RWPE2 (cell line): ENCODE measurements around the gene FUS.

Source experiments
- ATAC-seq: fragments of 200-7000 bp; cut with Tn5 transposase; 3 replicates; pipeline ENCODE4 v1.9.1; 2021; ENCODE audit warnings: low read depth
- DNase-seq: peaks from one replicate; pipeline ENCODE4 v3.0.0-alpha.2; 2020; ENCODE audit warnings: low spot score
- H3K27ac ChIP-seq: fragments of 450-650 bp; 2 replicates; pipeline ENCODE4 v1.5.1; 2017; ENCODE audit warnings: mild to moderate bottlenecking; ENCODE audit not compliant: poor library complexity, severe bottlenecking
- H3K27me3 ChIP-seq: fragments of 250-450 bp; sonication (Bioruptor Pico); 2 replicates; pipeline ENCODE4 v1.5.1; 2021; ENCODE audit warnings: mild to moderate bottlenecking, moderate library complexity; ENCODE audit not compliant: insufficient read depth, poor library complexity, severe bottlenecking
- H3K36me3 ChIP-seq: fragments of 250-450 bp; sonication (Bioruptor Pico); 2 replicates; pipeline ENCODE4 v1.5.1; 2020; ENCODE audit warnings: low read depth, mild to moderate bottlenecking, moderate library complexity
- H3K4me1 ChIP-seq: fragments of 250-450 bp; sonication (Bioruptor Pico); 2 replicates; pipeline ENCODE4 v1.5.1; 2021; ENCODE audit warnings: mild to moderate bottlenecking, moderate library complexity; ENCODE audit not compliant: insufficient read depth, poor library complexity, severe bottlenecking
- H3K4me3 ChIP-seq: fragments of 250-450 bp; sonication (Bioruptor Pico); 2 replicates; pipeline ENCODE4 v1.5.1; 2021; ENCODE audit warnings: mild to moderate bottlenecking, moderate library complexity; ENCODE audit not compliant: severe bottlenecking
- H3K9me3 ChIP-seq: fragments of 250-450 bp; sonication (Bioruptor Pico); 2 replicates; pipeline ENCODE4 v1.5.1; 2021; ENCODE audit warnings: mild to moderate bottlenecking, moderate library complexity; ENCODE audit not compliant: severe bottlenecking
- TF ChIP-seq, protein P1 (sequence below): fragments of 450-650 bp; IDR thresholded peaks from one replicate; pipeline ENCODE4 v1.5.1; 2017; ENCODE audit warnings: mild to moderate bottlenecking, moderate library complexity; ENCODE audit not compliant: poor library complexity, severe bottlenecking

Gene FUS

DNA sequence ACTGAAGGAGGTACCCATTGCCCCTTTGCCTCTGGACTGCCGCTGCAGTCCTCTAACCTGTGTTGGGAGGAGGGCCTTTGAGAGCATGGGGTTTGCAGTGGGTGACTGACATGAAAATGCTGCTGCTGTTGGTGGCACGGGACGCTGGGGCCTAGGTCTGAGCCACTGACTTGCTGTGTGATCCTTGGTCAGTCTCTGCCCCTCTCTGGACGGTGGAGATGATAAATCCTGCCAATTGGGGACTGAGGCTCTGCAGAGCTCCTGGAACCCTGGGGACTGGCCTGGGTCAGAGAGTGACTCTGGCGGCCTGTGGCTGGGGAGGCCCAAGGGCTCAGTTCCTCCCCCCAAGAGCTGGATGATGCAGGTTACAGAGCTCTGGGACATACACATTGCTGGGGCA lies 43.1 kb downstream of the FUS start:
- H3K4me1 ChIP-seq, result no peaks in the 10 kb centered on the region
- H3K36me3 ChIP-seq, result no peaks in the 10 kb centered on the region
- DNase-seq (no peak), ATAC-seq (no peak)
- TF ChIP-seq, protein P1, sequence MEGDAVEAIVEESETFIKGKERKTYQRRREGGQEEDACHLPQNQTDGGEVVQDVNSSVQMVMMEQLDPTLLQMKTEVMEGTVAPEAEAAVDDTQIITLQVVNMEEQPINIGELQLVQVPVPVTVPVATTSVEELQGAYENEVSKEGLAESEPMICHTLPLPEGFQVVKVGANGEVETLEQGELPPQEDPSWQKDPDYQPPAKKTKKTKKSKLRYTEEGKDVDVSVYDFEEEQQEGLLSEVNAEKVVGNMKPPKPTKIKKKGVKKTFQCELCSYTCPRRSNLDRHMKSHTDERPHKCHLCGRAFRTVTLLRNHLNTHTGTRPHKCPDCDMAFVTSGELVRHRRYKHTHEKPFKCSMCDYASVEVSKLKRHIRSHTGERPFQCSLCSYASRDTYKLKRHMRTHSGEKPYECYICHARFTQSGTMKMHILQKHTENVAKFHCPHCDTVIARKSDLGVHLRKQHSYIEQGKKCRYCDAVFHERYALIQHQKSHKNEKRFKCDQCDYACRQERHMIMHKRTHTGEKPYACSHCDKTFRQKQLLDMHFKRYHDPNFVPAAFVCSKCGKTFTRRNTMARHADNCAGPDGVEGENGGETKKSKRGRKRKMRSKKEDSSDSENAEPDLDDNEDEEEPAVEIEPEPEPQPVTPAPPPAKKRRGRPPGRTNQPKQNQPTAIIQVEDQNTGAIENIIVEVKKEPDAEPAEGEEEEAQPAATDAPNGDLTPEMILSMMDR, result no peak
- H3K27ac ChIP-seq, result no peak overlapping the region
- H3K9me3 ChIP-seq, result no peaks in the 10 kb centered on the region
- H3K4me3 ChIP-seq, result no peak overlapping the region
- no peaks in the 10 kb centered on the region for H3K27me3 ChIP-seq

DNA sequence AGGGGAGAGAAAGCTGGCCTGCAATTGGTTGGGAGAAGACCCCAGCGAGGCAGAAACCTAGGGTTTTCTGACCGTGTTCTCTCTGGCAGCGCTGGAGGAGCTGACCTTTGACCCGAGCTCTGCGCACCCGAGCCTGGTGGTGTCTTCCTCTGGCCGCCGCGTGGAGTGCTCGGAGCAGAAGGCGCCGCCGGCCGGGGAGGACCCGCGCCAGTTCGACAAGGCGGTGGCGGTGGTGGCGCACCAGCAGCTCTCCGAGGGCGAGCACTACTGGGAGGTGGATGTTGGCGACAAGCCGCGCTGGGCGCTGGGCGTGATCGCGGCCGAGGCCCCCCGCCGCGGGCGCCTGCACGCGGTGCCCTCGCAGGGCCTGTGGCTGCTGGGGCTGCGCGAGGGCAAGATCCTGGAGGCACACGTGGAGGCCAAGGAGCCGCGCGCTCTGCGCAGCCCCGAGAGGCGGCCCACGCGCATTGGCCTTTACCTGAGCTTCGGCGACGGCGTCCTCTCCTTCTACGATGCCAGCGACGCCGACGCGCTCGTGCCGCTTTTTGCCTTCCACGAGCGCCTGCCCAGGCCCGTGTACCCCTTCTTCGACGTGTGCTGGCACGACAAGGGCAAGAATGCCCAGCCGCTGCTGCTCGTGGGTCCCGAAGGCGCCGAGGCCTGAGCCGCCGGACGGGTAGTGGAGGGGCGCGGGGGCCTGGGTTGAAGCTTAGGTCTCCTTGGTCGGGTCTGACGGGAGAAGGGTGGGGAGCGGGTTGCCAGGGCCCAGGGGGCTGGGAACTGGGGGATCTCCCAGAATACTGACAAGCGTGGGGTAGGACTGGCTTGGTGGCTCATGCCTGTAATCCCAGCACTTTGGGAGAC lies 44.4 kb downstream of the FUS start:
- ATAC-seq (no peak), DNase-seq (no peak)
- Histone ChIP-seq H3K4me3 (no peak overlapping the region), H3K27me3 (no peaks in the 10 kb centered on the region), H3K27ac (no peak overlapping the region), H3K36me3 (no peaks in the 10 kb centered on the region), H3K9me3 (no peaks in the 10 kb centered on the region), H3K4me1 (no peaks in the 10 kb centered on the region)
- TF ChIP-seq, protein P1, result no peak

DNA sequence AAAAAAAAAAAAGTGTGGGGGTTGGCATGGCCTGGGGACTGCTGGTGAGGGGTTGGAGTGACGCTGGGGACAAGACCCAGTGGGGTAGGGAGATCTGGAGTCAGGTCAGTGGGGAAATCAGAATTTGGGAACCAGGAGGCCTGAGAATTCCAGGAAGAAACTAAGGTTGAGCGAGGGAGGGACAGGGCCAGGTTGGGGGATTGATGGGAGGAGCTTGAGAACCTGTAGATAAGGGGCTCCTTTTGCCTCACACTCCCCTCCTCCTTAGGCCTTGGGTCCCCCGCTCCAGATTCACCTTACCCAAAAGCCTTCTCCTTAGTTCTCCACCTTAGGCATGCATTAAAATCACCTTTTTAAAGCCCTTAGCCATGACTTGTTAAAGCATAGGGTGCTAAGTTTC lies 45.3 kb downstream of the FUS start:
- Histone ChIP-seq H3K36me3 (no peaks in the 10 kb centered on the region), H3K4me3 (no peak overlapping the region), H3K27ac (no peak overlapping the region), H3K9me3 (no peaks in the 10 kb centered on the region), H3K4me1 (no peaks in the 10 kb centered on the region), H3K27me3 (no peaks in the 10 kb centered on the region)
- TF ChIP-seq, protein P1, result no peak
- ATAC-seq (no peak), DNase-seq (no peak)

DNA sequence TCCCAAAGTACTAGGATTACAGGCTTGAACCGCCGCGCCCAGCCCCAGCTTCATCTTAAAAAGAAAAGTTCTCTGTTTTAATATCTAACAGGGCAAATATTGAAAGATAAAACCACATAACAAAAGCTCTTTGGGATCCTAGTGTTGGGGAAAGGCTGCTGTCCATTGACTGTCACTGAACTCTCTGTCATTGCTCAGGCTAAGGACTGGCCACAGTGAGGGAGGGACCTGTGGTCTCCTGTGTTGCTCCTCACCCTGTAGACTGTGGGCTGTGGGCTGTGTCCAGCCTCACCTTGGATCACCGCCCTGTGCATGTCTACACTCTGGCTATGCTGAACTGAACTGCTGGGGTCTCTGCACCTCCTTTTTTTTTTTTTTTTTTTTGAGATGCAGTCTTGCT lies 48.3 kb downstream of the FUS start:
- DNase-seq, result no peak
- no peak for ATAC-seq
- no peaks in the 10 kb centered on the region for H3K27me3 ChIP-seq
- no peaks in the 10 kb centered on the region for H3K36me3 ChIP-seq
- no peaks in the 10 kb centered on the region for H3K9me3 ChIP-seq
- no peaks in the 10 kb centered on the region for H3K4me1 ChIP-seq
- TF ChIP-seq, protein P1, result no peak
- H3K4me3 ChIP-seq, result no peak overlapping the region
- H3K27ac ChIP-seq, result no peak overlapping the region

DNA sequence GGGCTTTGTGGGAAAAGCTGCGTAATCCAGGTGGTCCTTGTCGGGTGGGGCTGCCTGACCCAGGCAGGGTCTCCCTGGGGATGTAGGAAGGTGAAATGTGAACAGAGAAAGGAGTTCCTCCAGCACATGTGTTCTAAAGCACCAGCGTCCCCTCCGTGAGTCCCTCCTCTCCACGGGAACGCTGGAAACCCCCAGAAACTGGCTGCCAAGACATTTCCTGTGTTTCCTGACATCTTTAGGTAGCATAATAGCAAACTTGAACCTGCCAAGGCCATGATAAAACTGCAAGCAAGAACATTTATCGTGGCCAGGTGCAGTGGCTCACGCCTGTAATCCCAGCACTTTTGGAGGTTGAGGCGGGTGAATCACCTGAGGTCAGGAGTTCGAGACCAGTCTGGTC lies 49.6 kb downstream of the FUS start:
- no peaks in the 10 kb centered on the region for H3K9me3 ChIP-seq
- ATAC-seq (no peak), DNase-seq (no peak)
- TF ChIP-seq, protein P1, result no peak
- no peaks in the 10 kb centered on the region for H3K27me3 ChIP-seq
- H3K36me3 ChIP-seq, result no peaks in the 10 kb centered on the region
- no peak overlapping the region for H3K27ac ChIP-seq
- no peaks in the 10 kb centered on the region for H3K4me1 ChIP-seq
- no peak overlapping the region for H3K4me3 ChIP-seq
